Effector memory CD4-positive, alpha-beta T cell (primary cell): ENCODE data around the gene KLHL17.

Experiments used
- DNase-seq, 3 donors: peaks; one replicate each; pipeline ENCODE4 v3.0.0-alpha.2; 2020
- H3K27ac ChIP-seq: 2 replicates; pipeline ENCODE4 v1.7.0; 2013; ENCODE audit warnings: mild to moderate bottlenecking, low read length, moderate library complexity; ENCODE audit not compliant: insufficient read depth, poor library complexity, severe bottlenecking
- H3K27me3 ChIP-seq: replicated peaks from 2 replicates; pipeline ENCODE4 v1.7.0; 2013; ENCODE audit warnings: mild to moderate bottlenecking, low read length; ENCODE audit not compliant: insufficient read depth, control insufficient read depth, poor library complexity, severe bottlenecking
- H3K36me3 ChIP-seq: 2 replicates; pipeline ENCODE4 v1.7.0; 2013; ENCODE audit warnings: mild to moderate bottlenecking, low read length, moderate library complexity; ENCODE audit not compliant: control insufficient read depth, insufficient read depth
- H3K4me1 ChIP-seq: 2 replicates; pipeline ENCODE4 v1.7.0; 2013; ENCODE audit warnings: low read length, mild to moderate bottlenecking; ENCODE audit not compliant: control insufficient read depth, insufficient read depth, poor library complexity, severe bottlenecking
- H3K4me3 ChIP-seq: 2 replicates; pipeline ENCODE4 v1.7.0; 2013; ENCODE audit warnings: low read length, low read depth, mild to moderate bottlenecking; ENCODE audit not compliant: insufficient read depth, poor library complexity, severe bottlenecking
- H3K9me3 ChIP-seq: 2 replicates; pipeline ENCODE4 v1.7.0; 2013; ENCODE audit warnings: mild to moderate bottlenecking, low read length, moderate library complexity; ENCODE audit not compliant: control insufficient read depth

KLHL17 gene

GRCh38 chr1:923131-923990 is 37.0 kb upstream of the KLHL17 start, which contains the start of gene SAMD11:
SAMD11 (plus strand) TSS chr1:923923; CDS start chr1:924432, 509 bp downstream.
- DNase-seq = peak; percentile 45 to 50 (median 47)
- Histone ChIP-seq H3K27ac (no peak within 1 kb of the TSS), H3K27me3 (peaks cover 47% of the 10 kb centered on the region), H3K4me3 (peak within 1 kb of the TSS; percentile 58), H3K4me1 (peaks cover 35% of the 10 kb centered on the region), H3K9me3 (no peaks in the 10 kb centered on the region), H3K36me3 (no peaks in the 10 kb centered on the region)

GRCh38 chr1:923991-924655 is 36.3 kb upstream of the KLHL17 start:
- H3K36me3 ChIP-seq = no peaks in the 10 kb centered on the region
- H3K27me3 ChIP-seq = peaks cover 47% of the 10 kb centered on the region
- no peak overlapping the region for H3K27ac ChIP-seq
- peak overlapping the region; percentile 53 for H3K4me3 ChIP-seq
- no peaks in the 10 kb centered on the region for H3K9me3 ChIP-seq
- DNase-seq = no peak
- H3K4me1 ChIP-seq = peaks cover 35% of the 10 kb centered on the region

- DNase-seq = no peak
- Histone ChIP-seq H3K36me3 (no peaks in the 10 kb centered on the region), H3K27me3 (peaks cover 42% of the 10 kb centered on the region), H3K4me1 (peaks cover 35% of the 10 kb centered on the region), H3K27ac (no peak overlapping the region), H3K9me3 (no peaks in the 10 kb centered on the region), H3K4me3 (peak overlapping the region; percentile 53)
These were observed 35.5 kb upstream of the KLHL17 start for GRCh38 chr1:924656-925560.

GRCh38 chr1:925561-926421 is 34.6 kb upstream of the KLHL17 start:
- H3K27ac ChIP-seq = no peak overlapping the region
- no peak for DNase-seq
- peak overlapping the region; percentile 8 for H3K4me3 ChIP-seq
- peaks cover 42% of the 10 kb centered on the region for H3K27me3 ChIP-seq
- H3K4me1 ChIP-seq = peaks cover 28% of the 10 kb centered on the region
- no peaks in the 10 kb centered on the region for H3K36me3 ChIP-seq
- H3K9me3 ChIP-seq = no peaks in the 10 kb centered on the region

- Histone ChIP-seq H3K9me3 (no peaks in the 10 kb centered on the region), H3K4me3 (no peak overlapping the region), H3K27ac (no peak overlapping the region), H3K36me3 (no peaks in the 10 kb centered on the region), H3K4me1 (peaks cover 23% of the 10 kb centered on the region), H3K27me3 (peaks cover 34% of the 10 kb centered on the region)
- DNase-seq = no peak
These were observed 33.1 kb upstream of the KLHL17 start for GRCh38 chr1:927234-927633.

- Histone ChIP-seq H3K36me3 (no peaks in the 10 kb centered on the region), H3K4me3 (no peak overlapping the region), H3K9me3 (no peaks in the 10 kb centered on the region), H3K4me1 (peaks cover 23% of the 10 kb centered on the region), H3K27me3 (peaks cover 34% of the 10 kb centered on the region), H3K27ac (no peak overlapping the region)
- DNase-seq = no peak
These were observed 32.6 kb upstream of the KLHL17 start for GRCh38 chr1:927748-928147.

GRCh38 chr1:928825-929661 is 31.3 kb upstream of the KLHL17 start:
- Histone ChIP-seq H3K9me3 (no peaks in the 10 kb centered on the region), H3K4me3 (no peak overlapping the region), H3K36me3 (no peaks in the 10 kb centered on the region), H3K27me3 (peaks cover 31% of the 10 kb centered on the region), H3K4me1 (peaks cover 14% of the 10 kb centered on the region), H3K27ac (no peak overlapping the region)
- no peak for DNase-seq

GRCh38 chr1:929712-930632 is 30.4 kb upstream of the KLHL17 start:
- peaks cover 9% of the 10 kb centered on the region for H3K4me1 ChIP-seq
- H3K4me3 ChIP-seq = no peak overlapping the region
- H3K27ac ChIP-seq = no peak overlapping the region
- H3K9me3 ChIP-seq = no peaks in the 10 kb centered on the region
- DNase-seq = no peak
- H3K27me3 ChIP-seq = peaks cover 28% of the 10 kb centered on the region
- H3K36me3 ChIP-seq = no peaks in the 10 kb centered on the region
